Osteoblast (primary cell): ENCODE data around the gene STAT2. TPM values are rescaled to one million over a fixed set of nuclear protein-coding genes. Genes with fewer than 3 reads are reported as not detected.

Experiments used
- DNase-seq: peaks from one replicate; pipeline ENCODE4 v3.0.0; 2011; ENCODE audit warnings: low spot score, mixed read lengths; ENCODE audit not compliant: insufficient read length; ENCODE audit errors: missing footprints
- H2AFZ ChIP-seq: 2 replicates; pipeline ENCODE4 v1.6.0; 2011; ENCODE audit warnings: mild to moderate bottlenecking, low read length
- H3K27ac ChIP-seq: 2 replicates; pipeline ENCODE4 v1.5.1; 2011; ENCODE audit warnings: mild to moderate bottlenecking, low read depth, low read length, moderate library complexity
- H3K27me3 ChIP-seq: 2 replicates; pipeline ENCODE4 v1.6.0; 2012; ENCODE audit warnings: mild to moderate bottlenecking, control low read depth, inconsistent platforms, low read length, moderate library complexity; ENCODE audit not compliant: insufficient read depth
- H3K36me3 ChIP-seq: 2 replicates; pipeline ENCODE4 v1.5.1; 2011; ENCODE audit warnings: mild to moderate bottlenecking, low read length, control low read depth, moderate library complexity; ENCODE audit not compliant: insufficient read depth
- H3K4me1 ChIP-seq: 2 replicates; pipeline ENCODE4 v1.5.1; 2011; ENCODE audit warnings: mild to moderate bottlenecking, low read length, control low read depth, moderate library complexity; ENCODE audit not compliant: insufficient read depth
- H3K4me2 ChIP-seq: 2 replicates; pipeline ENCODE4 v1.6.0; 2011; ENCODE audit warnings: mild to moderate bottlenecking, low read length; ENCODE audit not compliant: insufficient read depth
- H3K4me3 ChIP-seq: fragments of 200-600 bp; sonication (generic); 3 replicates; pipeline ENCODE4 v1.5.1; 2012; ENCODE audit warnings: mild to moderate bottlenecking, low read length, inconsistent platforms; ENCODE audit not compliant: insufficient read depth
- H3K79me2 ChIP-seq: 2 replicates; pipeline ENCODE4 v1.6.0; 2012; ENCODE audit warnings: mild to moderate bottlenecking, low read length, control low read depth, inconsistent platforms; ENCODE audit not compliant: insufficient read depth
- H3K9me3 ChIP-seq: 2 replicates; pipeline ENCODE4 v1.5.1; 2011; ENCODE audit warnings: low read depth, low read length, control low read depth
- H4K20me1 ChIP-seq: 2 replicates; pipeline ENCODE4 v1.6.0; 2012; ENCODE audit warnings: mild to moderate bottlenecking, low read length, control low read depth; ENCODE audit not compliant: insufficient read depth
- CTCF ChIP-seq: IDR thresholded peaks from 2 replicates; pipeline ENCODE4 v1.5.1; 2011; ENCODE audit warnings: mild to moderate bottlenecking, low read depth, low read length, moderate library complexity; ENCODE audit errors: extremely low read depth
- total RNA-seq: library from RNA; depleted of rRNA; stranded (reverse); fragments of >200 nt; gene quantifications from 2 replicates; pipeline ENCODE4 v1.2.3, GENCODE V29; 2012

Gene STAT2
- total RNA-seq, 1 donor = 652 TPM

GRCh38 chr12:56299853-56300643, 59.9 kb downstream of the STAT2 start, which contains the start of gene CS:
Gene CS, minus strand, starts transcription at chr12:56300330. Its CDS starts 129 bp downstream, at chr12:56300201.
- Histone ChIP-seq H2AFZ (peak within 1 kb of the TSS; percentile 96), H3K4me2 (peak within 1 kb of the TSS; percentile 100), H3K27me3 (no peaks in the 10 kb centered on the region), H3K9me3 (no peaks in the 10 kb centered on the region), H3K79me2 (peaks cover 47% of the 10 kb centered on the region), H3K4me3 (peak within 1 kb of the TSS; percentile 99), H3K4me1 (peaks cover 22% of the 10 kb centered on the region), H4K20me1 (peaks cover 16% of the 10 kb centered on the region), H3K36me3 (peaks cover 9% of the 10 kb centered on the region), H3K27ac (peak within 1 kb of the TSS; percentile 89)
- peak; percentile 97 for DNase-seq
- no peak for TF ChIP-seq CTCF

- peaks cover 22% of the 10 kb centered on the region for H3K4me1 ChIP-seq
- H3K79me2 ChIP-seq = peaks cover 54% of the 10 kb centered on the region
- H4K20me1 ChIP-seq = peaks cover 20% of the 10 kb centered on the region
- TF ChIP-seq CTCF = no peak
- peak overlapping the region; percentile 99 for H3K4me3 ChIP-seq
- peak overlapping the region; percentile 79 for H2AFZ ChIP-seq
- peak overlapping the region; percentile 82 for H3K4me2 ChIP-seq
- H3K27ac ChIP-seq = peak overlapping the region; percentile 60
- peaks cover 9% of the 10 kb centered on the region for H3K36me3 ChIP-seq
- no peaks in the 10 kb centered on the region for H3K9me3 ChIP-seq
- DNase-seq = no peak
- H3K27me3 ChIP-seq = no peaks in the 10 kb centered on the region
These were observed 60.5 kb downstream of the STAT2 start for GRCh38 chr12:56299308-56299852.

GRCh38 chr12:56298828-56299227, 61.1 kb downstream of the STAT2 start:
- peaks cover 11% of the 10 kb centered on the region for H3K36me3 ChIP-seq

More at GRCh38 chr12:56298828-56299227, 61.1 kb downstream of the STAT2 start:
- Histone ChIP-seq H2AFZ (no peak overlapping the region), H3K4me3 (peak overlapping the region; percentile 99), H3K27me3 (no peaks in the 10 kb centered on the region), H3K4me2 (peak overlapping the region; percentile 82), H3K27ac (no peak overlapping the region), H3K79me2 (peaks cover 60% of the 10 kb centered on the region), H3K9me3 (no peaks in the 10 kb centered on the region), H4K20me1 (peaks cover 21% of the 10 kb centered on the region), H3K4me1 (peaks cover 22% of the 10 kb centered on the region)
- no peak for TF ChIP-seq CTCF
- DNase-seq = no peak
